Putamen (tissue), 1 donor: ENCODE data around the gene CPB2.

ENCODE experiments used
- DNase-seq: peaks from one replicate; pipeline ENCODE4 v3.0.0-alpha.2; 2016; ENCODE audit warnings: low spot score

Gene CPB2

GRCh38 chr13:46104868-46105267 lies at the start of gene CPB2:
TSS of gene CPB2 (minus strand) at chr13:46105033. CDS start at chr13:46105009, 24 bp downstream.
- no peak for DNase-seq

GRCh38 chr13:46154136-46154801 lies 49.4 kb upstream of the CPB2 start:
- no peak for DNase-seq

GRCh38 chr13:46152627-46153328 lies 47.9 kb upstream of the CPB2 start:
- DNase-seq = no peak

GRCh38 chr13:46150134-46150693 lies 45.4 kb upstream of the CPB2 start:
- DNase-seq = no peak

GRCh38 chr13:46149272-46150133 lies 44.7 kb upstream of the CPB2 start:
- DNase-seq = no peak

- DNase-seq = no peak
Observed at GRCh38 chr13:46146898-46147297, 42.1 kb upstream of the CPB2 start.

- no peak for DNase-seq
Observed at GRCh38 chr13:46145950-46146349, 41.1 kb upstream of the CPB2 start.

GRCh38 chr13:46145135-46145534 lies 40.3 kb upstream of the CPB2 start:
- no peak for DNase-seq

- no peak for DNase-seq
Observed at GRCh38 chr13:46143184-46143701, 38.4 kb upstream of the CPB2 start.

GRCh38 chr13:46142776-46143175 lies 37.9 kb upstream of the CPB2 start:
- no peak for DNase-seq

- DNase-seq = no peak
Observed at GRCh38 chr13:46140044-46140443, 35.2 kb upstream of the CPB2 start.

- no peak for DNase-seq
Observed at GRCh38 chr13:46137627-46138317, 32.9 kb upstream of the CPB2 start.

GRCh38 chr13:46136688-46137087 lies 31.9 kb upstream of the CPB2 start:
- no peak for DNase-seq

GRCh38 chr13:46134961-46135522 lies 30.2 kb upstream of the CPB2 start:
- DNase-seq = no peak

- no peak for DNase-seq
Observed at GRCh38 chr13:46134494-46134893, 29.7 kb upstream of the CPB2 start.

- no peak for DNase-seq
Observed at GRCh38 chr13:46132109-46132508, 27.3 kb upstream of the CPB2 start.

GRCh38 chr13:46131705-46132104 lies 26.9 kb upstream of the CPB2 start:
- DNase-seq = no peak

- no peak for DNase-seq
Observed at GRCh38 chr13:46129955-46130618, 25.3 kb upstream of the CPB2 start.

GRCh38 chr13:46129124-46129523 lies 24.3 kb upstream of the CPB2 start:
- no peak for DNase-seq

- DNase-seq = no peak
Observed at GRCh38 chr13:46127358-46128023, 22.7 kb upstream of the CPB2 start.
